ENCODE data around the gene BLVRB.
"Not testable (repeated sequence)": the region's sequence is repeated elsewhere in the genome, so short reads cannot be mapped to it uniquely, and the experiment has no call there.

BLVRB gene

GRCh38 chr19:40449506-40449905, 16.0 kb downstream of the BLVRB start:
- DNase-seq (ENCODE audit: low spot score): no peak

GRCh38 chr19:40446263-40446784, 19.2 kb downstream of the BLVRB start:
- no peak for DNase-seq (ENCODE audit: low spot score)

DNA sequence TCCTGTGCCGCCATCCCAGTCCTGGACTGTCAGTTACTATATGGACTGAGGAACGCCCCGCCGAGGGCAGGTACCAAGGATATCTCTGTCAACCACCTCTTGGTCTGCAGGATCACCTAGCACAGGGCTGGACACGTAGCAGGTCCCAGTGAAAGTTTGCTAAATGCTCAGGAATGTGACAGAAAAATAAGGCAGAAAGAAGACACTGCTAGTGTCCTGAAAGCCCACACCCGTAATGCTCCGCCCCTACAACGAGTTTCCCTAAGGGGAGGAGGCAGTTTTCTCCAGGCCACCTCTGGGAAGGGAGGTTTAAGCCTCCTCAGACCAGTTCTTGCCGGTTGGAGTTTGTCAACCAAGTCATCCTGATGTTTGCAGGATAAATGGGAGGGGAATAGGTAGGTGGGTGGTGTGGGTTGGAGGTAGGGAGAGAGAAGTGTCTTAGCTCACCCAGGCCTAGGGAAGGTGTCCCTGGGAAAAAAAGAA, 19.7 kb downstream of the BLVRB start:
- no peak for DNase-seq (ENCODE audit: low spot score)

DNA sequence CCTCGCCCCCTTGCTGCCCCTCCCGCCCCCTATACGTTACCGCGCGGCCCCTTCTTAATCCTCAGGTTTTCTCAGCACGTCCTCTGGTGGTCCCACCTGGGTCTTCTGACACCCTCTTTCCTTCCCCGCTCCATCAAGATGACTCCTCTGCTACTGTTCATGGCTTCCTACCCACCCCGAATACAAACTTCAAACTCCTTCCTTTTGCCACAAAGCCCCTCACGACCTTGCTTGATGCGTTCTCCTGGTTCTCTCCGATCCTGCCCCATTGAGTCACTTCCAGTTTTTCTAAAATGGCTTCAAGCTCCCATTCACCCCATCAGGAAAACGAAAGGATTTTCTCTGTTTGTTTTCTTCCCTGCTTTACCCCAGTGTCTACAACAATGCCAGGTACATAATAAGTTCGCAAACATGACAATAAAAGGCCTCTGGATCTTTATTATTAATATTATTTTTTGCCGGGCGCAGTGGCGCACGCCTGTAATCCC, 20.7 kb downstream of the BLVRB start:
- DNase-seq (ENCODE audit: low spot score): no peak

- DNase-seq (ENCODE audit: low spot score): peak; percentile 97
Measured at GRCh38 chr19:40444000-40444824, 21.3 kb downstream of the BLVRB start, which contains the start of gene SERTAD3. Gene SERTAD3, minus strand, starts transcription at chr19:40444335. Its CDS starts 2,255 bp downstream, at chr19:40442080.

GRCh38 chr19:40443131-40443999, 22.2 kb downstream of the BLVRB start:
- DNase-seq (ENCODE audit: low spot score): peak; percentile 97

DNA sequence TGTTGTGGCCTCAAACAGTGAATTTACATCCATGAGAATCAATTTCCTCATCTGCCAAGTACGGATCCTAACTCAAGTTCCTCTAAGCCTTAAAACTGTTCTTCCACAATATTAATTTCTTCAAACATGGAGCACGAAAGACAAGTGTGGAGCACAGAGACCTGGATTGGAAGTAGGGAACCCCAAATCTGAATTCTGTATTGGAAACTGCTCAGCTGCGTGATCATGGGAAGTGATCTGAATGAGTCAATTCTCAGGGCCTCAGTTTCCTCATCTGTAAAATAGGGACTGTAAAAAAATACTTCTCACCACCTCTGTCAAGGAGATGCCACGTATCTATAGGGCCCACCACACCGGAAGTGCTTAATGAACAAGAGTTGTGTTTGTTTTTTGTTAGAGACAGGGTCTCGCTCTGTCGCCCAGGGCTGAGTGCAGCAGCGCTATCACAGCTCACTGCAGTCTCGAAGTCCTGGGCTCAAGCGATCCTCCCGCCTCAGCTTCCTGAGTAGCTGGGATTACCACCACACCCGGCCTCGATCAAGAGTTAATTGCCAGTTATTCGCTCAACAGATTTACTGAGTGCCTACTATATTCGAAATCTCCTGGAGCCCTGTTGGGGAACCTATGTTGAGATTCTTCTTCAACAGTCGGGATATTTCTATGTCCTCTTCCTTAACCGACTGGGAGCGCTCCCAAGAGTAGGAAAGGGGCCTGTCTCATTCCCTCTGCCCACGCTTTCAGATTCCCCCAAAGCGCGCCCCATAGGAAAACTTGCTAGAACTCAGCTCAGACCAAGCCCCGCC, 23.0 kb downstream of the BLVRB start:
- DNase-seq (ENCODE audit: low spot score): no peak

DNA sequence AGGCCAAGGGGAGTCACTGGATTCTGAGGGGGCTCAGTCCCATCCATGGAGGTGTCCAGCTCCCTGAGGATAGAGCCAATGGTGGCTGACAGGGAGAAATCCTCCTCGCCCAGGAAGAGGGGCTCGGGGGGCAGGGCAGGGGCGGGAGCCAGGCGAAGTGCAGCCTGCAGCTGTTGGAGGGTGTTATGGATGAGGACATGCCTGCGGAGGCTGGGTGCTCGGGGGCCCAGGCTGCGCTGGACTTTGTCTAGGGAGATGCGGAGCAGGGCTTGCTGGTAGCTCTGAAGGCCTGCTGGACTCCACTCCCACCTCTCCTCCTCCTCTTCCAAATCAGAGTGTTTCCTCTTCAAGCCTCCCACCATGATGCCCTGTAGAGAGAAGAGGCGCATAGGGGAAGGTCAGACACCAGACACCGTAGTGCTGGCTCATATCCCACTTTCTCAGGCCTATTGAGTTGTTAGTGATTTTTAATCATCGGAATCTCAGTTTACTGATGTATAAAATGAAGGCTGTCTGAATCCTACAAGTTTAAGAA, 23.8 kb downstream of the BLVRB start:
- DNase-seq (ENCODE audit: low spot score): no peak

GRCh38 chr19:40438284-40438683, 27.3 kb downstream of the BLVRB start:
- no peak for DNase-seq (ENCODE audit: low spot score)

- peak; percentile 87 for DNase-seq (ENCODE audit: low spot score)
Measured at GRCh38 chr19:40433391-40434216, 31.9 kb downstream of the BLVRB start.

GRCh38 chr19:40432760-40433159, 32.8 kb downstream of the BLVRB start:
- DNase-seq (ENCODE audit: low spot score): not testable (repeated sequence)

- DNase-seq (ENCODE audit: low spot score): no peak
Measured at GRCh38 chr19:40431698-40432097, 33.8 kb downstream of the BLVRB start.

DNA sequence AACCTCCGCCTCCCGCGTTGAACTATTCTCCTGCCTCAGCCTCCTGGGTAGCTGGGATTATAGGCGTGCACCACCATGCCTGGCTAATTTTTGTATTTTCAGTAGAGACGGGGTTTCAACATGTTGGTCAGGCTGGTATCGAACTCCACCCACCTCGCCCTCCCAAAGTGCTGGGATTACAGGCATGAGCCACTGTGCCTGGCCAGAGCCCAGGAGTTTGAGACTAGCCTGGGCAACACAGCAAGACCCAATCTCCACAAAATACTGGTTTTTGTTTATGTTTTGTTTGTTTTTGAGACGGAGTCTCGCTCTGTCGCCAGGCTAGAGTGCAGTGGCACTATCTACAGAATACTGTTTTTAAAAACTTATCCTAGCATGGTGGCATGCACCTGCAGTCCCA, 35.3 kb downstream of the BLVRB start:
- not testable (repeated sequence) for DNase-seq (ENCODE audit: low spot score)

DNA sequence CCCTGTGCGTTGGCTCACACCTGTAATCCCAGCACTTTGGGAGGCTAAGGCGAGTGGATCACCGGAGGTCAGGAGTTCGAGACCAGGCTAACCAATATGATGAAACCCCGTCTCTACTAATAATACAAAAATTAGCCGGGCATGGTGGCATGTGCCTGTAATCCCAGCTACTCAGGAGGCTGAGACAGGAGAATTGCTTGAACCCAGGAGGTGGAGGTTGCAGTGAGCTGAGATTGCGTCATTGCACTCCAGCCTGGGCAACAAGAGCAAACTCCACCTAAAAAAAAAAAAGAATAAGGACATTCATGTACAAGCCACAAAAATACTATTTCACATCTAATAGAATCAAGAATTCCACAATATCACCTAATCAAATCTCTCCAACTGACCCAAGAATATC, 37.3 kb downstream of the BLVRB start:
- not testable (repeated sequence) for DNase-seq (ENCODE audit: low spot score)

DNA sequence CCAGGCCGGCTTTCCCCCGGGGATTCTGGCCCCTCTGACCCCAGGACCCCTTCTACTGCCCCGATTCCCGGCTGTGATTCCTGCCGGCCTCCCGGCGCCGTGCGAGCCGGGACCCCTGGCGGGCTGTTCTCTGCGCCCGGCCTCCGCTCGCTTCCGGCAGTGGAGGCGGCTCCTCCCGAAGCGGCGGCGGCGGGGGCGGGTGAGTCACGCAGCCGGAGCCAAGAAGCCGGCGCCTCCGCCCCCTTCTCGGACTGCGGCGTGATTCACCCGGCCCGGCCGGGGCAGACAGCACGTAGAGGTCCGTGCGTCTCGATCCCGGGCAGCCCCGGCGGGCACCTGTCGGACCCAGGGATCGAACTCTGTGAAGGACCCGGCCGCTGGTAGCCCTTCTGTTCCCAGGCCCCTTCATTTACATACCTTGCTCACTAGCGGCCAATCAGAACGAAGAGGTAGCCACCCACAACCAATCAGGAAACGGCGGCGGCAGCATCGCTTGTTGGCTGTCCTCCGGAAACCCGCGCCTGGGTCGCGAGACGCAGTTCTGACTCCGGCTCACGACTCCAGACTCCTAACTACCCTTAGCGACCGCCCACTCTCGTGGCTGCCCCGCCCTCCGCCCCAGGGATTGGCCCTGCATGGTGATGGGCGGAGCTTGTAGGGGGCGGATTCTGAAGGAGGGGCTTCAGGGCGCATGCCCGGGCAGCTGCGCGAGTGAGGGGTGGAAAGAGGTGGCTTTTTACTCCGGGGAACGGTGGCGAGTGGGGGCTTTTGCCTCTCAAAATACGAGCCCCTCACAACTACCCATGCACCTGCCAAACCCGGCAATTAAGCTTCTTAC, 39.9 kb downstream of the BLVRB start, which contains the start of gene SERTAD1:
Gene SERTAD1 (minus strand): TSS at position 543 of the 838 bp plus-strand sequence. CDS start 2,446 bp downstream, outside the sequence.
- peak; percentile 97 for DNase-seq (ENCODE audit: low spot score)

- DNase-seq (ENCODE audit: low spot score): no peak
Measured at GRCh38 chr19:40424637-40425449, 40.7 kb downstream of the BLVRB start.

GRCh38 chr19:40423938-40424337, 41.6 kb downstream of the BLVRB start:
- no peak for DNase-seq (ENCODE audit: low spot score)

All from D341Med (cell line).